HUES48 (cell line): ENCODE measurements around the gene PTPRF.

ENCODE experiments used
- H3K27ac ChIP-seq: one replicate; pipeline ENCODE4 v1.7.0; 2013; ENCODE audit warnings: low read depth, low read length, inconsistent platforms
- H3K27me3 ChIP-seq: 2 replicates; pipeline ENCODE4 v1.6.1; 2013; ENCODE audit warnings: mild to moderate bottlenecking, low read length; ENCODE audit not compliant: control insufficient read depth, insufficient read depth
- H3K36me3 ChIP-seq: 2 replicates; pipeline ENCODE4 v1.6.1; 2013; ENCODE audit warnings: low read length; ENCODE audit not compliant: control insufficient read depth, insufficient read depth
- H3K4me1 ChIP-seq: 2 replicates; pipeline ENCODE4 v1.6.1; 2013; ENCODE audit warnings: mild to moderate bottlenecking, low read length; ENCODE audit not compliant: control insufficient read depth, insufficient read depth
- H3K4me3 ChIP-seq: 2 replicates; pipeline ENCODE4 v1.5.1; 2013; ENCODE audit warnings: mild to moderate bottlenecking, low read depth, low read length
- H3K9ac ChIP-seq: 2 replicates; pipeline ENCODE4 v1.6.1; 2013; ENCODE audit warnings: mild to moderate bottlenecking, low read depth, low read length, moderate library complexity
- H3K9me3 ChIP-seq: 2 replicates; pipeline ENCODE4 v1.6.1; 2013; ENCODE audit warnings: low read length; ENCODE audit not compliant: control insufficient read depth, insufficient read depth

PTPRF gene

DNA sequence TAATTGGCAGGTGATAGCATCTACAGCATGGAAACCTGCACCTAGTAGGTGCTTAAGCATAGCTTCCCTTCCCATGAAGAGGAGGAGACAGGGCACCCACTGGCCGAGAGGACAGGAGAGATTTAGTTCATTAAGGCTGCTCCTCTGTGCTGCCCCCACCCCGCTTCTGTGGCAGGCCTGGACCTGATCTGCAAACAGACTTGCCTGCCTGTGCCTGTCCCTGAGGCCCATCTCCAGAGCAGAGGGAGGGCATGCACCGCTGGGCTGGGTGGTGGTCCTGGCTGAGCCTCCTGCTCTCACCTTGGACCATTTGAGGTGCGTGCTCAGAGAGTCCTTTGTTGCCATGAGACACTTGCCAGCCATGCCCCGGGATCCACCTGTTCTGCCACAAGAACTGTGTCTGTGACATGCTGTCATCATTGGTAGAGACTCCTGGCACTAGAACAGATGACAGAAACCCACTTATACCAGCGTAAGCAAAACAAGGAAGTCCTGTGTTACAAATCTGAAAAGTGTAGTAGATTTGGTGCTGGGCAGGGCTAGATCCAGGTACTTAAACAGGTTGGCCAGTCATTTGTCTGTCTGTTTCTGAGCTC, 55.6 kb downstream of the PTPRF start:
- Histone ChIP-seq H3K27ac (no peak overlapping the region), H3K27me3 (no peaks in the 10 kb centered on the region), H3K4me1 (no peaks in the 10 kb centered on the region), H3K9me3 (no peaks in the 10 kb centered on the region), H3K9ac (no peak overlapping the region), H3K36me3 (peaks cover 66% of the 10 kb centered on the region), H3K4me3 (no peak overlapping the region)

DNA sequence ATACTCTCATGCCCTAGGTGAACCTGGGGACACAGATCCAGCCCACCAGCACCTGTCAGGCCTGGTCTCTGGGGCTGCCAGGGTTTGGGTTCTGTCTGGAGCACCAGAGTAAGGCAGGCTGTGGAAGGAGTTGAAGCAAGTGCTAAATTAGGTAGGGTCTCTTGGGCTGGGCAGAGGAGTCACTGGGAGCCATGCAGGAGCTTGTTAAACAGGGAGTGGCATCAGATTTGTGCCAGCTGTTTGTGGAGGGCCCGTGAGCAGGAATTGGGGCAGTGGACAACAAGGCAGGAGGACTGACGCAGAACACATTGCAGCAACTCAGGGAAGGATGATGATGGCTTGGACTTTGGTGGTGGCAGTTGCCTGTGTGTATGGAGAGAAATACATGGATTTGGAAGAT, 56.3 kb downstream of the PTPRF start:
- Histone ChIP-seq H3K9me3 (no peaks in the 10 kb centered on the region), H3K36me3 (peaks cover 67% of the 10 kb centered on the region), H3K27ac (no peak overlapping the region), H3K9ac (no peak overlapping the region), H3K27me3 (no peaks in the 10 kb centered on the region), H3K4me1 (no peaks in the 10 kb centered on the region), H3K4me3 (no peak overlapping the region)

DNA sequence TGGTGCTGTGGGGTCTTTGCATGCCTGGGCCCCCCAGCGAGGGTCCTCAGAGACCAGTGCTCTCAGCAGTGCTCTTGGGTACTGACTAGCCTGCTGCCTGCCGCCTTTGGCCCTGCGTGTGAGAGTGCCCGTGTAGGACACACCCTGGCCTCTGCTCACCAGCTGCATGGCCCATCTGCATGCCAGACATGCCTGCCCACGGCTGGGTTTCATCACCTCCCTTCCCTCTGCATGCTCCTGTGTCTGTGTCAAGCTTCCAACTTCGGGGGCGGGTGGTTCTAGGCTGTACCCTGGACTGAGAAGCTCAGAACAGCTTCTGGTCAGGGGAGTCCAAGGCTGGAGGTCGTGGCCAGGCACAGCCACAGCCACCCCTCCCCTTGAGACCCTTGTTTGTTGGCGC, 56.9 kb downstream of the PTPRF start:
- no peak overlapping the region for H3K4me3 ChIP-seq
- H3K27ac ChIP-seq: no peak overlapping the region
- H3K9me3 ChIP-seq: no peaks in the 10 kb centered on the region
- H3K9ac ChIP-seq: no peak overlapping the region
- peaks cover 69% of the 10 kb centered on the region for H3K36me3 ChIP-seq
- no peaks in the 10 kb centered on the region for H3K27me3 ChIP-seq
- no peaks in the 10 kb centered on the region for H3K4me1 ChIP-seq

DNA sequence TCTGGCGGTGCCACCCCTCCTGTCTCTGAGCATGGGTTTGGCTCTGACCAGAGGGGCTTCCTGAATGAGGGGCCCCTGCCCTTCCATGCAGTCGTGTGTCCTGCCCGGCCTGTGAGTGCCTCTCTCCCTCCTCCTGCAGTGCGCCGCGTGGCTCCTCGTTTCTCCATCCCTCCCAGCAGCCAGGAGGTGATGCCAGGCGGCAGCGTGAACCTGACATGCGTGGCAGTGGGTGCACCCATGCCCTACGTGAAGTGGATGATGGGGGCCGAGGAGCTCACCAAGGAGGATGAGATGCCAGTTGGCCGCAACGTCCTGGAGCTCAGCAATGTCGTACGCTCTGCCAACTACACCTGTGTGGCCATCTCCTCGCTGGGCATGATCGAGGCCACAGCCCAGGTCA, 57.9 kb downstream of the PTPRF start:
- peaks cover 73% of the 10 kb centered on the region for H3K36me3 ChIP-seq
- H3K9me3 ChIP-seq: no peaks in the 10 kb centered on the region
- no peak overlapping the region for H3K9ac ChIP-seq
- no peaks in the 10 kb centered on the region for H3K4me1 ChIP-seq
- H3K4me3 ChIP-seq: no peak overlapping the region
- H3K27me3 ChIP-seq: no peaks in the 10 kb centered on the region
- no peak overlapping the region for H3K27ac ChIP-seq

DNA sequence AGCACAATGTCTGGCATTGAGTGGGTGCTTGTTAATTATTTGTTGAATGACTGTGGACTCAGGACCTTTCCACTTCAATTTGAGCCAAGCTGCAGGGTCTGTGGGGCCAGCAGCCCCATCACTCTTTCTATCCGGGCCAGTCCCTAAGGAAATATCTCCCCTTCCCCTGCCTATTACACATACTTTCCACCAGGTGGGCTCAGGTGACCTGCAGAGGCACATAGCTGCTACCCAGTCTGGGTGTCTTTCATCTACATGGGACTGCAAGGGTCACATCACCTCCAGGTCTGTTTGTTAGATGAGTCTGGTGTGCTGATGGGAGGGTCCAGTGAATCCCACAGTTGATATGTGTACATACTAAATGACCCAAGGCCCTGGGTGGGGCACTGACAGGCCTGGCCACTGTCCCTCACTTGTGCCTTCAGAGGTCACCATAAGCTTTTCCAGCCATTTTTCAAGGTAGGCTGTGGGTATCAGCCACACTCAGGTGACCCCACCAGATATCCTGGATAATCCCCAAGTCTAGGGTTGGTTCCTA, 59.8 kb downstream of the PTPRF start:
- H3K9me3 ChIP-seq: no peaks in the 10 kb centered on the region
- H3K27me3 ChIP-seq: no peaks in the 10 kb centered on the region
- H3K4me3 ChIP-seq: no peak overlapping the region
- H3K36me3 ChIP-seq: peaks cover 77% of the 10 kb centered on the region
- H3K9ac ChIP-seq: no peak overlapping the region
- no peak overlapping the region for H3K27ac ChIP-seq
- H3K4me1 ChIP-seq: no peaks in the 10 kb centered on the region

DNA sequence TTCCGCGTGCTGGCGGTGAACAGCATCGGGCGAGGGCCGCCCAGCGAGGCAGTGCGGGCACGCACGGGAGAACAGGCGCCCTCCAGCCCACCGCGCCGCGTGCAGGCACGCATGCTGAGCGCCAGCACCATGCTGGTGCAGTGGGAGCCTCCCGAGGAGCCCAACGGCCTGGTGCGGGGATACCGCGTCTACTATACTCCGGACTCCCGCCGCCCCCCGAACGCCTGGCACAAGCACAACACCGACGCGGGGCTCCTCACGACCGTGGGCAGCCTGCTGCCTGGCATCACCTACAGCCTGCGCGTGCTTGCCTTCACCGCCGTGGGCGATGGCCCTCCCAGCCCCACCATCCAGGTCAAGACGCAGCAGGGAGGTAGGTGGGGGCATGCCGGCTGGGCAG, 60.5 kb downstream of the PTPRF start:
- no peaks in the 10 kb centered on the region for H3K4me1 ChIP-seq
- peaks cover 74% of the 10 kb centered on the region for H3K36me3 ChIP-seq
- no peak overlapping the region for H3K27ac ChIP-seq
- no peaks in the 10 kb centered on the region for H3K27me3 ChIP-seq
- H3K9ac ChIP-seq: no peak overlapping the region
- H3K9me3 ChIP-seq: no peaks in the 10 kb centered on the region
- no peak overlapping the region for H3K4me3 ChIP-seq

DNA sequence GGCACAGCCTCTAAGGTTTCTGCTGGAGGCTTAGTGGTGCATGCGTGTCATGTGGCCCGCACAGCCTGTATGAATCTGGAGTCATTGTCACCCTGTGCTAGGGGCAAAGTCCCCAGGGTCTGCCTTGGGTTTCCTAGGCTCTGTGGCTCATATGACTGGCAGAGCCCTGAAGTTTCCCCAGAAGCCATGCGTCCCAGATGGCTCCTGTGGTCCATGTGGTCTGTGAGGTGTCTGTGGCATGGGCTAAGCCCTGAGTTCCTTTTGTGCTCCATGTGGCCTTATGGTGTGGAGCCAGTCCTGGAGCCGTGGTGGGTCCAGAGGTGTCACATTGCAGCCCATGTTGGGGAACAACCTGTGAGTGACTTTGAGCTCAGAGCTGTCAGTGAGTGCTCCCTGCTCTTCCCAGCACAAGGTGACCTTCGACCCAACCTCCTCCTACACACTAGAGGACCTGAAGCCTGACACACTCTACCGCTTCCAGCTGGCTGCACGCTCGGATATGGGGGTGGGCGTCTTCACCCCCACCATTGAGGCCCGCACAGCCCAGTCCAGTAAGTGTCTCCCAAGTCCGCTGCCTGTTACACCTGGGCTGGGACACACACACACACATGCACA, 61.5 kb downstream of the PTPRF start:
- H3K4me1 ChIP-seq: no peaks in the 10 kb centered on the region
- H3K36me3 ChIP-seq: peaks cover 81% of the 10 kb centered on the region
- H3K9ac ChIP-seq: no peak overlapping the region
- no peak overlapping the region for H3K27ac ChIP-seq
- no peak overlapping the region for H3K4me3 ChIP-seq
- no peaks in the 10 kb centered on the region for H3K27me3 ChIP-seq
- H3K9me3 ChIP-seq: no peaks in the 10 kb centered on the region

DNA sequence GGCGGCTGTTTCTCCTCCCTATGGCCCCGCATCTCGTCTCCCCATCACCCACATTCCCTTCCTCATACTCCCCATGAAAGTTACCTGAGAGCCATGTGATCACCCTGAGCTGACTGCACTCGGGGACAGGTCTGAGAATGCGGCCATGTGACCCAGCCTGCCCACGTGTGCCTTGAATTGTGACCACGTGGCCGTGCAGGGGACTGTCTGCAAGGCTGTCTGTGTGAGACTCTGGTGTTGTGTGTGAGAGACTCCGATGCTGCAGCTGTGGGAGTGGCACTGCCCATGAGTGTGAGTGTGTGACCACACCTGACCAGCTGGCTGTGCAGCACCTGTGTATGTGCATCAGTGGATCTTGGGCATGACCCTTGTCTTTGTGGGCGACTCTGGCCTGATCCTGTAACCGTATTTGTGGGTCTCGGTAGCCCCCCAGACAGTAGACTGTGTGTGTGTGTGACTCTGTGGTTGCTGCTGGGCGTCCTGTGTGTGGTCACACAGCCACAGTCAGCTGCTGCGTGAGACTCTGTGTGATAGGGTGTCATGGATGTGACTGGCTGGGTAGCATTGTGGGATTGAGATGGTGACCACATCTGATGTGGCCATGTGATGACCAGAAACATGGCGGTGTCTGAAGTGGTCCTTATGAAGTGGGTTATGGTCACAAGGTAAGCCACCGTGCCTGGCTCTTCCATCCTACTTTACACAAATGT, 62.4 kb downstream of the PTPRF start:
- Histone ChIP-seq H3K27ac (no peak overlapping the region), H3K27me3 (no peaks in the 10 kb centered on the region), H3K9me3 (no peaks in the 10 kb centered on the region), H3K9ac (no peak overlapping the region), H3K4me3 (no peak overlapping the region), H3K36me3 (peaks cover 86% of the 10 kb centered on the region), H3K4me1 (no peaks in the 10 kb centered on the region)

DNA sequence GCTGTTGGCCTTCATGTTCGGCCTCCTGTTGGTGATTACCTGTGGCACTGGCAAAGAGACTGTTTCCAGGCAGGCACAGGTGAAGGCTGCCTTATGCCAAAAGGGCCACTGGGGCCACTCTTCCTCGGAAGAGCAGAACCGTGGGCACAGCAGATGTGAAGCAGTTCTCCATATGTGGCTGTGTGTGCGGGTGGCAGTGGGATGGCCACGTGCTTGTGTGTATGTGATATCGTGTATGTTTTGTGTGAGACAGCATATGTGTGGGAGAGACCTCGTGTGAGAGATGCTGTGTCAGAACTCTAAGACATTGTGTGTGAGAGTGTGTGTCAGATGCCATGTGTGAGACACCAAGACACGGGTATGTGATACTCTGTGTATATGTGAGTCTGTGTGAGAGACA, 65.9 kb downstream of the PTPRF start:
- no peaks in the 10 kb centered on the region for H3K9me3 ChIP-seq
- H3K36me3 ChIP-seq: peaks cover 84% of the 10 kb centered on the region
- no peaks in the 10 kb centered on the region for H3K27me3 ChIP-seq
- no peak overlapping the region for H3K4me3 ChIP-seq
- H3K4me1 ChIP-seq: no peaks in the 10 kb centered on the region
- no peak overlapping the region for H3K9ac ChIP-seq
- H3K27ac ChIP-seq: no peak overlapping the region

DNA sequence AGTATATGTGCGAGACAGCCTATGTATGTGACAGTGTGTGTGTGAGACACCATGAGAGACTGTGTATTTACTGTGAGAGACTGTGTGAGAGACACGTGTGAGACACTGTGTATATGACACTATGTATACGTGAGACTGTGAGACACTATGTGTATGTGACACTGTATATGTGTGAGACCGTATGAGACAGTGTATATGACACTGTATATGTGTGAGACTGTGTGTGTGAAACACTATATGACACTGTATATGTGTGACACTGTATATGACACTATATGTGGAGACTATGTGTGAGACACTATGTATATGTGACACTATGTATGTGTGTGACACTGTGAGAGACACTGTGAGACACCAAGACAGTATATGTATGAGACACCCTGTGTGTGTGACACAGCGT, 66.3 kb downstream of the PTPRF start:
- Histone ChIP-seq H3K27ac (no peak overlapping the region), H3K9me3 (no peaks in the 10 kb centered on the region), H3K36me3 (peaks cover 84% of the 10 kb centered on the region), H3K9ac (no peak overlapping the region), H3K4me3 (no peak overlapping the region), H3K4me1 (no peaks in the 10 kb centered on the region), H3K27me3 (no peaks in the 10 kb centered on the region)

DNA sequence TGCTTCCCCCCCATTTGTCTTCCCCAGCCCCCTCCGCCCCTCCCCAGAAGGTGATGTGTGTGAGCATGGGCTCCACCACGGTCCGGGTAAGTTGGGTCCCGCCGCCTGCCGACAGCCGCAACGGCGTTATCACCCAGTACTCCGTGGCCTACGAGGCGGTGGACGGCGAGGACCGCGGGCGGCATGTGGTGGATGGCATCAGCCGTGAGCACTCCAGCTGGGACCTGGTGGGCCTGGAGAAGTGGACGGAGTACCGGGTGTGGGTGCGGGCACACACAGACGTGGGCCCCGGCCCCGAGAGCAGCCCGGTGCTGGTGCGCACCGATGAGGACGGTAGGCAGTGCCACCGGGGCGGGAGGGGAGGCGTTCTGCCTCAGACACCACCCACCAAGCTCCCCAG, 67.0 kb downstream of the PTPRF start:
- Histone ChIP-seq H3K27ac (no peak overlapping the region), H3K36me3 (peaks cover 78% of the 10 kb centered on the region), H3K4me3 (no peak overlapping the region), H3K4me1 (no peaks in the 10 kb centered on the region), H3K9me3 (no peaks in the 10 kb centered on the region), H3K9ac (no peak overlapping the region), H3K27me3 (no peaks in the 10 kb centered on the region)
